ENCODE data around the gene TMCC3.

DNA sequence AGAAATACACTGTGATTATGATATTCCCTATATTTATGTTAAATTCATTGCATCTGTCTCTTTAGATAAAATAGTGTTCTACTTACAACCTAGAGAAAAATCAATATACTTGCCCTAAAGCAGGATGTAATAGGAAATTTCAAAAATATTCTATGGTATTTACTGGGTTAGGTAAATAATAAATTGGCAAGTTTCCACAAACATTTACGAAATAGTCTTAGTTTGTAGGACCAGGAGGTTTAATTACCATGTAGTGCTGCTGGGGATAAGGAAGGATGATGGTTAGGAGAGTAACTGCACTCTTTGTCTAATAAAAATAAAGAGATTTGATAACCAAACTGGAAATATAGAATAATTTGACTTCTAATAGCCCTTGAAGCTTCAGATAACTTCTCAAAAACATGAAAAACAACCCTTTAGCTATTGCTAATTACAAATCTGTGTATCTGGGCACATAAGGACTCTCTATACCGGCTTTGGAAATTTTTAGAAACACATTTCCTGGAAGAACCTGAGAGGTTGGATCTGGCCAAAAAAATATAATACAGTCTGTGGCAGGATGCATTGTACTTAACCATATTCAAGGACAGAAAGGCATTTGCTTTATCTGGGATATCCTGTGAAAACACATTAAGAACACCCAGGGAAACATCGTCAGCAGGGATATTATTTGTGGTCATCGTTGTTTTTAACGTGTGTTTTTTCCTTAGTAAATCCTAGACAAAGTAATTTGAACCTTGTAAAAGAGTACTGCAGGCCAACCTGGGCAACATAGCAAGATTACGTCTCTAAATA is 36.7 kb upstream of the TMCC3 start:
- no peak for TF ChIP-seq EZH2 (IDR thresholded peaks at IDR 0.05; ENCODE audit: borderline replicate concordance, low read length)
- TF ChIP-seq, protein P1, sequence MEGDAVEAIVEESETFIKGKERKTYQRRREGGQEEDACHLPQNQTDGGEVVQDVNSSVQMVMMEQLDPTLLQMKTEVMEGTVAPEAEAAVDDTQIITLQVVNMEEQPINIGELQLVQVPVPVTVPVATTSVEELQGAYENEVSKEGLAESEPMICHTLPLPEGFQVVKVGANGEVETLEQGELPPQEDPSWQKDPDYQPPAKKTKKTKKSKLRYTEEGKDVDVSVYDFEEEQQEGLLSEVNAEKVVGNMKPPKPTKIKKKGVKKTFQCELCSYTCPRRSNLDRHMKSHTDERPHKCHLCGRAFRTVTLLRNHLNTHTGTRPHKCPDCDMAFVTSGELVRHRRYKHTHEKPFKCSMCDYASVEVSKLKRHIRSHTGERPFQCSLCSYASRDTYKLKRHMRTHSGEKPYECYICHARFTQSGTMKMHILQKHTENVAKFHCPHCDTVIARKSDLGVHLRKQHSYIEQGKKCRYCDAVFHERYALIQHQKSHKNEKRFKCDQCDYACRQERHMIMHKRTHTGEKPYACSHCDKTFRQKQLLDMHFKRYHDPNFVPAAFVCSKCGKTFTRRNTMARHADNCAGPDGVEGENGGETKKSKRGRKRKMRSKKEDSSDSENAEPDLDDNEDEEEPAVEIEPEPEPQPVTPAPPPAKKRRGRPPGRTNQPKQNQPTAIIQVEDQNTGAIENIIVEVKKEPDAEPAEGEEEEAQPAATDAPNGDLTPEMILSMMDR (conservative IDR thresholded peaks at IDR 0.05 in 1 of 2, IDR thresholded peaks at IDR 0.05 in 1 of 2; ENCODE audit: extremely low read depth in 1 of 2, insufficient read depth in 1 of 2, low read depth in 1 of 2, low read length in 2 of 2), result no peak

Measured in mammary epithelial cell (primary cell).